Occipital lobe (tissue), 1 donor: ENCODE results near the gene ITSN1. TPM values are rescaled to one million over a fixed set of nuclear protein-coding genes. Genes with fewer than 3 reads are reported as not detected.

Experiments used
- total RNA-seq: library from RNA; depleted of rRNA; stranded (reverse); fragments of >200 nt; gene quantifications from one replicate; pipeline ENCODE4 v1.2.3, GENCODE V29; 2014

The ITSN1 gene
- total RNA-seq, 1 donor from 2014 or later: 77.8 TPM

Other genes starting within 250 kb of the ITSN1 start
- 57.1 TPM for gene IFNGR2, start 239.1 kb upstream of the ITSN1 start, total RNA-seq
- gene TMEM50B, start 162.5 kb upstream of the ITSN1 start, total RNA-seq: 54.1 TPM
- 6.4 TPM for gene DNAJC28, start 150.8 kb upstream of the ITSN1 start, total RNA-seq
- 88.7 TPM for gene GART, start 100.4 kb upstream of the ITSN1 start, total RNA-seq
- gene SON, start 99.5 kb upstream of the ITSN1 start, total RNA-seq: 119 TPM
- 21.7 TPM for gene DONSON, start 53.8 kb upstream of the ITSN1 start, total RNA-seq
- gene CRYZL1, start 760 bp upstream of the ITSN1 start, total RNA-seq: 73.2 TPM